Ramos (cell line): ENCODE data around the gene PRDX2.

Source experiments
- in situ Hi-C: fragments of 300-500 bp; cut with MboI; formaldehyde crosslinking; loops from one replicate; pipeline ENCODE4 v1.14.3; 2022; ENCODE audit warnings: low sequenced_read_pairs; ENCODE audit not compliant: unreplicated experiment

Gene PRDX2

GRCh38 chr19:12757544-12758274, 43.9 kb downstream of the PRDX2 start:
- in situ Hi-C loops: no loop called here

- in situ Hi-C loops: no loop called here
Measured at GRCh38 chr19:12756150-12756883, 45.3 kb downstream of the PRDX2 start.

- in situ Hi-C loops: no loop called here
Measured at GRCh38 chr19:12754465-12755196, 47.0 kb downstream of the PRDX2 start.

GRCh38 chr19:12752056-12752781, 49.4 kb downstream of the PRDX2 start:
- in situ Hi-C loops: no loop called here

- in situ Hi-C loops: no loop called here
Measured at GRCh38 chr19:12751635-12752034, 50.0 kb downstream of the PRDX2 start, which contains the start of gene BEST2. TSS of gene BEST2 (plus strand) at chr19:12751791. CDS start at chr19:12752593, 802 bp downstream.

- in situ Hi-C loops: no loop called here
Measured at GRCh38 chr19:12750851-12751250, 50.7 kb downstream of the PRDX2 start.

- in situ Hi-C loops: no loop called here
Measured at GRCh38 chr19:12749938-12750521, 51.6 kb downstream of the PRDX2 start.

GRCh38 chr19:12748489-12748888, 53.1 kb downstream of the PRDX2 start:
- in situ Hi-C loops: no loop called here
